Subcutaneous adipose tissue (tissue), 4 donors: ENCODE results near the gene CERS6. TPM values are rescaled to one million over a fixed set of nuclear protein-coding genes. Genes with fewer than 3 reads are reported as not detected.

Source experiments
- total RNA-seq, 4 donors: library from RNA; depleted of rRNA; stranded (reverse); fragments of >200 nt; gene quantifications; one replicate each; pipeline ENCODE4 v1.1.0, GENCODE V29; 2016
- TF ChIP-seq, protein P1 (sequence below): fragments of 450-650 bp; IDR thresholded peaks from one replicate; pipeline ENCODE4 v1.5.1; 2016; ENCODE audit warnings: low read depth, mild to moderate bottlenecking, control low read depth, antibody characterized with exemption, moderate library complexity

The CERS6 gene
- total RNA-seq, 4 donors from 2014 or later, result 51.7 to 77.1 (median 59.3) TPM

GRCh38 chr2:168699844-168700417, 243.9 kb downstream of the CERS6 start:
- TF ChIP-seq, protein P1, sequence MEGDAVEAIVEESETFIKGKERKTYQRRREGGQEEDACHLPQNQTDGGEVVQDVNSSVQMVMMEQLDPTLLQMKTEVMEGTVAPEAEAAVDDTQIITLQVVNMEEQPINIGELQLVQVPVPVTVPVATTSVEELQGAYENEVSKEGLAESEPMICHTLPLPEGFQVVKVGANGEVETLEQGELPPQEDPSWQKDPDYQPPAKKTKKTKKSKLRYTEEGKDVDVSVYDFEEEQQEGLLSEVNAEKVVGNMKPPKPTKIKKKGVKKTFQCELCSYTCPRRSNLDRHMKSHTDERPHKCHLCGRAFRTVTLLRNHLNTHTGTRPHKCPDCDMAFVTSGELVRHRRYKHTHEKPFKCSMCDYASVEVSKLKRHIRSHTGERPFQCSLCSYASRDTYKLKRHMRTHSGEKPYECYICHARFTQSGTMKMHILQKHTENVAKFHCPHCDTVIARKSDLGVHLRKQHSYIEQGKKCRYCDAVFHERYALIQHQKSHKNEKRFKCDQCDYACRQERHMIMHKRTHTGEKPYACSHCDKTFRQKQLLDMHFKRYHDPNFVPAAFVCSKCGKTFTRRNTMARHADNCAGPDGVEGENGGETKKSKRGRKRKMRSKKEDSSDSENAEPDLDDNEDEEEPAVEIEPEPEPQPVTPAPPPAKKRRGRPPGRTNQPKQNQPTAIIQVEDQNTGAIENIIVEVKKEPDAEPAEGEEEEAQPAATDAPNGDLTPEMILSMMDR, result no peak

DNA sequence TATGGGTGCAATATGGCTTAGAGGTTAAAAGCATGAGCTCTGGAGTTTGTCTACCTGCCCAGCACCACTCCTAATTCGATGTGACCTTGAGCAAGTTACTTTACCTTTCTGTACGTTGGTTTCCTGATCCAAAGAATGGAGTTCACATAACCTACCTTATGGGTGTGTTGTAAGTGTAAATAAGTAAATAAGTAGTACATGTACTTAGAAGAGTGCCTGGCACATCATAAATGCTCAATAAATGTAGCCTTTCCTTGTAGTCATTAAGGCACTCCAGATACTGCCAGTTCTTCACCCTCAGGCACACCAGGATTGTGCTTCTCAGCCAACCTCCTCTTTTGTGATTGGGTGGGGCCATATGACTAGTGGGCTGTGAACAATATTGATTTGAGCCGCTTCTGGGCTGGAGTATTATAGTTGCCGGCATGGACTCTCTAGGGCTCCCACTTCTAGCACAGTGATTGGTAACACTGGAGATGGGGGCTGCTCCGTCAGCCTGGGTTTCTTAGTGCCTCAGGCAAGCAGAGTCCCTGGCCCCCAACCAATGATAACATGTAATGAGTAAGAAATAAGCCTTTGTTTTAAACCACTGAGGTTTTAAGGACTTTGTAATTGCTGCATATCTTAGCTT, 244.7 kb downstream of the CERS6 start:
- TF ChIP-seq, protein P1, result no peak

DNA sequence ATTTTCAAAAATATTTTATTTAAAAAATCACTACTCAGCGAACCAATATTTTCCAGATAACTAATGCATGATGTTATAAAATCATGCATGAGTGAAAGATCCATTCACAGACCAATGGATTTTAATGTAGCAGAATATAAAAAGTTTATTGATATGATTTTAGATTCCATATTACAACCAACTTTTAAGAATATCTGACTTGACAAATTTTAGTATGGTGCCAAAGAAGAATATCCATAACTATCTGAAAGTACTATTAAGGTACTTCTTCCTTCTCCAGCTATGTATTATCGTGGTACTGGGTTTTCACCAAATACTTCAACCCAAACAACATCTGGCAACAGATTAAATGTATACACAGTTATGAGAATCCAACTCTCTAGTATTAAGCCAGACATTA, 246.5 kb downstream of the CERS6 start:
- TF ChIP-seq, protein P1, result no peak

DNA sequence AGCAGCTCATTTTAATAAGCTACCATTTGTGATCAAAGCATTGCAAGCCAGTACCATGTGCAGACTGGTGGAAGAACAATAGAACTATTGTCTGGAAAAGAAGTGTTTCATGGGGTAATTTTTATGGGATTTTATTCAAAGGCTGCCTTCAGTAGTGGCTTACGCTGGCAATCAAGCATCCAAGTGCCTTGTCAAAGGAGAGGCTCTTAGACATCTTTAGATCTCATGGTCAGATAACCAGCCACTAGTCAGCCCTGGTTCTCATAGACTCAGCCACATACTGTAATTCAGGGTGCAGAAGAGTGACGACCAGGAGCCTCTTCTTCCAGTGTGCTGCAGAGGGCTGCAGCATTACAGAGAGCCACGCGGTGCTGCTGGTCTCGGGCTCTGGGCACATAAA, 247.9 kb downstream of the CERS6 start:
- TF ChIP-seq, protein P1, result no peak

DNA sequence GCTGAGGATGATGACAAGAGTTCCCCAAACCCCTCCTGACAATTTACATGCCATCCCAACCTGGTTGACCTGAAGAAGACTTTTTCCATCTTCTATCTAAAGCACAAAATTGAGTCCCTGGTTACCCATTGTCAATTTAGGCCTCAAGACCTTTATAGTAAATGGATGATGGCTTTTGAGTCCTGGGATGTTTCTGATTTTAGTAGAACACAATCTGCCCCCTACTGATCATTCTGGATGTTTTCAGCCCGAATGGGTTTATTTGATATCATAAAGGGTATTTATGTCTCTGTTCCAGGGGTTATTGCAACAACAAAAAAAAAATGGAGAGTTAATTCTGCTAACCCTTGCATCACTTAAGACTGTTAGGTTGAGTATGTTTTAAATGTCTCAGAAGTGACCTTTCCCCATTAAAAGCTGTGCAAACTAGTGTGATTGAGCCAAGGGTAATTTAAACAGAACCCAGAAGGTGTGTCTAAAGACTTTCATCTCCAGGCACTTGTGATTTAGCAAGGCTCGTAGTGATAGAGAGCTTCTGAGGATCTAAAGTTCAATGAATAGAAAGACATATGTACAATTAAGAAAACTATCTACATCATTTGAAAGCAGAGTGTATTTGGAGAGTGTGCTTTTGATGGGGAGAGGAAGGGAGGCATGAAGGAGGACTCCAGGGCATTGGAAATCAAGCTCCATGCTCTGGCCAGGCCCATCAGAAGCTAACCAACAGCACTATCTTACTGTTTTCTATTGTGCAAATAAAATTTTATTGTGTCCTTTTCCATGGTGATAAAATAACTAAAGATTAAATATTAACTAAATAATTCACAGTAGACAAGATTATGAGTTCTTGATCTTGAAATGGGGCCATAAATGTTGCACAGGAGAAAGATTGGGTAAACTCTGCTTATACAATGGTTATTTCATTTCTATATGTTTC, 249.7 kb downstream of the CERS6 start:
- TF ChIP-seq, protein P1, result no peak

DNA sequence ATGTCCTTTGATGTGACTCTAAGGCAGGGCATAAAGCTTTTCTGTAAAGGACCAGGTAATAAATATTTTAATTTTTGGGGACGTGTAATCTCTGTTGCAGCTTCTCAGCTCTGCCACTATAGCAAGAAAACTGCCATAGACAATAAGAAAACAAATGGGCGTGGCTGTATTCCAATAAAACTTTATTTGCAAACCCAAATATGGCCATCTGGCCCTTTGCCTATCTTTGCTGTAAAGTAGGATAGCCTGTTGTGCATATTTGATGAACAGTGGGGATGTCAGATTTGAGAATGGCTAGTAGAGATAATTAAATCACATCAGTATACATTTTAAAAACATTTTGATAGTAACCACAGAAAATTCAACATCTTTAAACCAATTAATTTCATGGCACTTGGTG, 250.7 kb downstream of the CERS6 start:
- TF ChIP-seq, protein P1, result no peak

- TF ChIP-seq, protein P1, result no peak
Measured at GRCh38 chr2:168708080-168708479, 252.0 kb downstream of the CERS6 start.
